Lower leg skin (tissue), 3 donors: ENCODE data around the gene SYNE2.

Experiments used
- POLR2A ChIP-seq, 2 donors: fragments of 450-650 bp; IDR thresholded peaks; one replicate each; pipeline ENCODE4 v1.6.1; 2016 to 2017; ENCODE audit warnings: antibody characterized with exemption in 2 of 2, mild to moderate bottlenecking in 1 of 2, moderate library complexity in 1 of 2
- TF ChIP-seq, protein P1 (sequence below), 3 donors: fragments of 450-650 bp; IDR thresholded peaks; one replicate each; pipeline ENCODE4 v1.5.1; 2016; ENCODE audit warnings: antibody characterized with exemption in 3 of 3, mild to moderate bottlenecking in 3 of 3, moderate library complexity in 2 of 3

DNA sequence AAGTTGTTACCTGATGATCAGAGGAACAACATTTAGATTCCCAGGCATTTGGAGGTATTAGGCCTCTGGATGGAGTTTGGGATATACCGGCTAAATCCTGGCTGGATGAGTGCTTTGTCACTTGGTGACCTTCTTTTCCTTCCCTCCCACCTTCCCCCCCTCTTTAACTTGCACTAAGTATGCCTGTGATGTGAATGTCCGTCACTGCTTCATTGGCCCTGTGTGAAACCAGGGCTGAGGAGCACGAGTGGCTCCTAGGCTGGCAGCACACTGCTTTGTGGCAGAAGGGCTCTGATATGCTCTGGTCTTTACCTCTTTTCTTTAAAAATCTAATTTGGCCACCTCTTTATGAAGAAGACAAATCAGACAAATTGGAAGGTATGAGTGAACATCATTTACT, 345.7 kb downstream of the SYNE2 start:
- TF ChIP-seq POLR2A (IDR thresholded peaks at IDR 0.05): no peak
- TF ChIP-seq, protein P1, sequence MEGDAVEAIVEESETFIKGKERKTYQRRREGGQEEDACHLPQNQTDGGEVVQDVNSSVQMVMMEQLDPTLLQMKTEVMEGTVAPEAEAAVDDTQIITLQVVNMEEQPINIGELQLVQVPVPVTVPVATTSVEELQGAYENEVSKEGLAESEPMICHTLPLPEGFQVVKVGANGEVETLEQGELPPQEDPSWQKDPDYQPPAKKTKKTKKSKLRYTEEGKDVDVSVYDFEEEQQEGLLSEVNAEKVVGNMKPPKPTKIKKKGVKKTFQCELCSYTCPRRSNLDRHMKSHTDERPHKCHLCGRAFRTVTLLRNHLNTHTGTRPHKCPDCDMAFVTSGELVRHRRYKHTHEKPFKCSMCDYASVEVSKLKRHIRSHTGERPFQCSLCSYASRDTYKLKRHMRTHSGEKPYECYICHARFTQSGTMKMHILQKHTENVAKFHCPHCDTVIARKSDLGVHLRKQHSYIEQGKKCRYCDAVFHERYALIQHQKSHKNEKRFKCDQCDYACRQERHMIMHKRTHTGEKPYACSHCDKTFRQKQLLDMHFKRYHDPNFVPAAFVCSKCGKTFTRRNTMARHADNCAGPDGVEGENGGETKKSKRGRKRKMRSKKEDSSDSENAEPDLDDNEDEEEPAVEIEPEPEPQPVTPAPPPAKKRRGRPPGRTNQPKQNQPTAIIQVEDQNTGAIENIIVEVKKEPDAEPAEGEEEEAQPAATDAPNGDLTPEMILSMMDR (IDR thresholded peaks at IDR 0.05): no peak
